Muscle of leg (tissue), 11 donors: ENCODE data around the gene PLCB2. TPM values are rescaled to one million over a fixed set of nuclear protein-coding genes. Genes with fewer than 3 reads are reported as not detected.

Experiments used
- DNase-seq: peaks from one replicate; pipeline ENCODE4 v3.0.0; 2013
- H3K27ac ChIP-seq: one replicate; pipeline ENCODE4 v1.5.1; 2013; ENCODE audit warnings: mild to moderate bottlenecking, low read length, control low read depth
- H3K27me3 ChIP-seq: one replicate; pipeline ENCODE4 v1.6.1; 2013; ENCODE audit warnings: low read length; ENCODE audit not compliant: control insufficient read depth, insufficient read depth
- H3K36me3 ChIP-seq: one replicate; pipeline ENCODE4 v1.6.1; 2013; ENCODE audit warnings: low read length; ENCODE audit not compliant: control insufficient read depth, insufficient read depth
- H3K4me1 ChIP-seq: one replicate; pipeline ENCODE4 v1.6.1; 2013; ENCODE audit warnings: low read length; ENCODE audit not compliant: control insufficient read depth, insufficient read depth
- H3K4me3 ChIP-seq: one replicate; pipeline ENCODE4 v1.5.1; 2013; ENCODE audit warnings: low read length, control low read depth
- H3K9me3 ChIP-seq: replicated peaks from 2 replicates; pipeline ENCODE4 v1.6.1; 2013; ENCODE audit warnings: low read depth, low read length; ENCODE audit not compliant: control insufficient read depth
- WGBS: methylation state at CpG from one replicate; pipeline ENCODE4 v1.1.5; 2013; ENCODE audit warnings: missing lambda C conversion rate; ENCODE audit not compliant: insufficient coverage; 5-methylcytosine and 5-hydroxymethylcytosine counted together
- polyA plus RNA-seq, 8 donors: library from polyadenylated mRNA; unstranded; fragments of 120-200 nt; gene quantifications; one replicate each; pipeline versions ENCODE4 v1.2.1 to v1.2.3, GENCODE V29; 2013; ENCODE audit warnings: inconsistent platforms in 1 of 8, low replicate concordance in 1 of 8; ENCODE audit not compliant: insufficient read length in 8 of 8, insufficient read depth in 1 of 8
- total RNA-seq: library from RNA; stranded (reverse); fragments of 120-200 nt; gene quantifications from one replicate; pipeline ENCODE4 v1.2.4, GENCODE V29; 2013

The PLCB2 gene
- total and polyA plus RNA-seq, 9 donors: 4.8 to 11.5 (median 8.7) TPM

DNA sequence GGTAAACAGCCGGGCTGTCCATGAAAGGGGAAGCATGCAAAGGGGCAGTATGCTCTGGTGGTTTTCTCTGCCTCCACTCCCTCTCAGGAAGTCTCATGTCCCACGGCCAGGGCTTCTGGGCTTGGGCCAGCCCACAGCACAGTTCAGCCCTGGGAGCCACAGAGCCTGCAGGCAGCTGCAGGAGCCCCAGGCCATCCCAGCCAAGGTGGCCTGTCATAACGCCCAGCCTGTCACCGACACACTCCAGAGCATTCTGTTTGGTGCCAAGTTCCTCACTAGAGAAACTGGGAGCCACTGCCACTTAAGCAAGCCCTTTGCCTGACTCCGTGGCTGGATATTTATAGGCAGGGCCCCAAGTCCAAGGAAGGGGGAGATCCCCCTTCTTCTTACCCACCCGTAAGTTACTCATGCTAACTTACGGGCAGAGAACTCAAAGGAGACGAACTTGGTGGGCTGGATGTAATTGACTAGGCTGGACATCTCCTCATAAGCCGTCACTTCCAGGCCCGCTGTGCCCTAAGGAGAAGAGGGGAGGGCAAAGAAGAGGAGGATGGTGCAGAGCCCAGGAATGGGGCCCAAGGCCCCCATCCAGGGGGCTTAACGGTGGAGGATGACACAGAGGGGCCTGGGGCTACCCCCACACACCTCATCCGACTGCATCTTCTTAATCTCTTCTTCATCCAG, 11.7 kb downstream of the PLCB2 start:
- no peak overlapping the region for H3K27ac ChIP-seq
- H3K9me3 ChIP-seq: peaks cover 6% of the 10 kb centered on the region
- no peak overlapping the region for H3K4me3 ChIP-seq
- H3K27me3 ChIP-seq: peaks cover 33% of the 10 kb centered on the region
- 25% methylated on average over 5 of the region's 12 CpGs for WGBS
- H3K36me3 ChIP-seq: no peaks in the 10 kb centered on the region
- peaks cover 9% of the 10 kb centered on the region for H3K4me1 ChIP-seq
- no peak for DNase-seq

- no peak for DNase-seq
- peaks cover 13% of the 10 kb centered on the region for H3K4me1 ChIP-seq
- peaks cover 3% of the 10 kb centered on the region for H3K9me3 ChIP-seq
- 75% methylated on average over 1 of the region's 1 CpG for WGBS
- H3K36me3 ChIP-seq: no peaks in the 10 kb centered on the region
- no peak overlapping the region for H3K4me3 ChIP-seq
- H3K27me3 ChIP-seq: peaks cover 36% of the 10 kb centered on the region
- no peak overlapping the region for H3K27ac ChIP-seq
These were observed 12.4 kb downstream of the PLCB2 start for GRCh38 chr15:40295297-40295696.

DNA sequence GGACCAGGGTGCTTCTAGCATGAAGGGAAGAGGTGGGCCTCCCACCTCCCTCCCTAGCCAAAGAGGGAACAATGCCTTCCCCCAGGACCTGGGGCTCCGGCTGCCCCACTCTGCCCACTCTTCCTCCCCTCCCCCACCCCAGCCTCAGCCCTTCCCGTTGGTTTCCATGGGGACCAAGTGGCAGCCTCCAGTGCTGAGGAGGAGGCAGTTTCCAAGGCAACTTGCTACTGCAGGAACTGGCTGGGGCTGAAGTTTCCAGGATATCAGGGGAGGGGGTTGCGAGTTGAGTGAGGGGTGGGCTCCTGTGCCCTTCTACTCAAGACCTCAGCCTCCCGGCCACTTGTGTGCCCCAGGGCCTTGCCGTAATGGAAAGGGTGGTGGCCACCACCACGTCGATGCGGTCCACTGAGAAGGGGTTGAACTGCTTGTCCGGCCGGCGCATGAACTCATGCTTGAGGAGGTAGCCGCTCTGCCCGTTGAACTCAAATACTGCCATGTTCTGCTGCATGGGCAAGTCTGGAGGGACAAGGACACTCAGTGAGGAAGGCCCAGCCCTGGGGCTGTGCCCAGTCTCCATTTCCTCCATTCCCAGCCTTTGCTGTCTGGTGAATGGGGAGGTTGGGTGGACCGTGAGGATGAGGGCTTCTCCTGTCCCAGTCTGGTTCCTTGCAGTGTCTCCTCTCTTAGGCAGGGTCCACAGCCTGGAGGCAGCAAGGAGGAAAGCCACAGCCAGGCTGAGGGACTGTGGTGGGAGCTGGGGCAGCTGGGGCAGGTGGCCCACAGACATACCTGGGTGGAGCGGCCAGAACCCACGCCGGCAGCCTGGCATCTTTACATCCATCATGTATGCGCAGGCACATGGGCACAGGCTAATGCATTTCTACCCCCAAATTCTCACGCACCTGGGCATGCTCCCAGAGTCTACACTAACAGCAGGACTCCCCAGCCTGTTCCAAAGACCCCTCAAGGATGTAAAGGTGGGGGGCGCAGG, 13.5 kb downstream of the PLCB2 start:
- no peak for DNase-seq
- Histone ChIP-seq H3K4me3 (no peak overlapping the region), H3K27ac (no peak overlapping the region), H3K36me3 (no peaks in the 10 kb centered on the region), H3K9me3 (no peaks in the 10 kb centered on the region), H3K27me3 (peaks cover 39% of the 10 kb centered on the region), H3K4me1 (peaks cover 20% of the 10 kb centered on the region)
- WGBS: 91% methylated on average over 12 of the region's 20 CpGs

- H3K36me3 ChIP-seq: no peaks in the 10 kb centered on the region
- DNase-seq: no peak
- H3K4me3 ChIP-seq: no peak overlapping the region
- H3K9me3 ChIP-seq: no peaks in the 10 kb centered on the region
- H3K27me3 ChIP-seq: peaks cover 41% of the 10 kb centered on the region
- H3K4me1 ChIP-seq: peaks cover 21% of the 10 kb centered on the region
- no peak overlapping the region for H3K27ac ChIP-seq
These were observed 14.7 kb downstream of the PLCB2 start for GRCh38 chr15:40293006-40293405.

- H3K27ac ChIP-seq: no peak overlapping the region
- H3K4me1 ChIP-seq: peaks cover 23% of the 10 kb centered on the region
- 100% methylated on average over 1 of the region's 3 CpGs for WGBS
- no peak overlapping the region for H3K4me3 ChIP-seq
- H3K27me3 ChIP-seq: peaks cover 40% of the 10 kb centered on the region
- no peak for DNase-seq
- H3K9me3 ChIP-seq: no peaks in the 10 kb centered on the region
- H3K36me3 ChIP-seq: no peaks in the 10 kb centered on the region
These were observed 15.5 kb downstream of the PLCB2 start for GRCh38 chr15:40292246-40292645.

GRCh38 chr15:40290918-40291574, 16.7 kb downstream of the PLCB2 start:
- Histone ChIP-seq H3K4me3 (peak overlapping the region; percentile 21), H3K36me3 (no peaks in the 10 kb centered on the region), H3K27ac (no peak overlapping the region), H3K27me3 (peaks cover 41% of the 10 kb centered on the region), H3K4me1 (peaks cover 33% of the 10 kb centered on the region), H3K9me3 (no peaks in the 10 kb centered on the region)
- 3% methylated on average over 60 of the region's 68 CpGs for WGBS
- DNase-seq: peak; percentile 70

GRCh38 chr15:40290545-40290917, 17.2 kb downstream of the PLCB2 start:
- H3K4me3 ChIP-seq: no peak overlapping the region
- no peak for DNase-seq
- 21% methylated on average over 7 of the region's 12 CpGs for WGBS
- H3K27me3 ChIP-seq: peaks cover 44% of the 10 kb centered on the region
- no peaks in the 10 kb centered on the region for H3K9me3 ChIP-seq
- no peak overlapping the region for H3K27ac ChIP-seq
- H3K4me1 ChIP-seq: peaks cover 35% of the 10 kb centered on the region
- H3K36me3 ChIP-seq: no peaks in the 10 kb centered on the region

- Histone ChIP-seq H3K9me3 (no peaks in the 10 kb centered on the region), H3K4me1 (peaks cover 41% of the 10 kb centered on the region), H3K36me3 (no peaks in the 10 kb centered on the region), H3K4me3 (no peak overlapping the region), H3K27me3 (peaks cover 54% of the 10 kb centered on the region), H3K27ac (no peak overlapping the region)
- 50% methylated on average over 2 of the region's 6 CpGs for WGBS
- no peak for DNase-seq
These were observed 18.5 kb downstream of the PLCB2 start for GRCh38 chr15:40289140-40289775.

GRCh38 chr15:40287968-40288367, 19.8 kb downstream of the PLCB2 start:
- Histone ChIP-seq H3K27ac (no peak overlapping the region), H3K9me3 (no peaks in the 10 kb centered on the region), H3K4me1 (peaks cover 49% of the 10 kb centered on the region), H3K27me3 (peaks cover 59% of the 10 kb centered on the region), H3K36me3 (no peaks in the 10 kb centered on the region), H3K4me3 (no peak overlapping the region)
- WGBS: 92% methylated on average over 4 of the region's 4 CpGs
- DNase-seq: no peak
